ENCODE data around the gene ANKMY1.

GRCh38 chr2:240482141-240482540 lies 75.6 kb downstream of the ANKMY1 start:
- TF ChIP-seq CTCF (IDR thresholded peaks at IDR 0.05) (no peak), POLR2A (IDR thresholded peaks at IDR 0.05) (no peak)

Measured in testis (tissue), 2 donors.